ENCODE measurements around the gene BNIP1. TPM values are rescaled to one million over a fixed set of nuclear protein-coding genes. Genes with fewer than 3 reads are reported as not detected.
"Not testable (repeated sequence)": the region's sequence is repeated elsewhere in the genome, so short reads cannot be mapped to it uniquely, and the experiment has no call there.

Gene BNIP1
- polyA plus RNA-seq, 3 donors, result 9.2 to 13.6 (median 9.8) TPM

GRCh38 chr5:173153842-173154241 lies 9.5 kb downstream of the BNIP1 start:
- Histone ChIP-seq H2AFZ (ENCODE audit: insufficient read depth, low read depth, low read length, poor library complexity, severe bottlenecking) (no peak overlapping the region), H3K36me3 (replicated peaks in 1 of 2; ENCODE audit: control insufficient read depth in 1 of 2, insufficient read depth in 2 of 2, low read length in 2 of 2) (peaks cover 57 to 92% of the 10 kb centered on the region in 2 donors), H3K79me2 (ENCODE audit: insufficient read depth, low read length) (no peaks in the 10 kb centered on the region), H3K27me3 (ENCODE audit: control insufficient read depth in 2 of 2, insufficient read depth in 2 of 2, low read length in 2 of 2) (no peaks in the 10 kb centered on the region), H3K9me3 (replicated peaks in 1 of 2; ENCODE audit: control insufficient read depth in 1 of 2, insufficient read depth in 1 of 2, low read length in 2 of 2) (no peaks in the 10 kb centered on the region), H3K4me2 (replicated peaks; ENCODE audit: extremely low read depth, low read length, poor library complexity, severe bottlenecking) (no peak overlapping the region), H3K27ac (ENCODE audit: low read depth in 1 of 2, low read length in 2 of 2) (no peak overlapping the region), H4K20me1 (ENCODE audit: insufficient read depth, low read length) (no peaks in the 10 kb centered on the region), H3K4me1 (ENCODE audit: control insufficient read depth in 1 of 2, insufficient read depth in 2 of 2, low read length in 2 of 2) (no peaks in the 10 kb centered on the region), H3K4me3 (replicated peaks in 1 of 3; ENCODE audit: low read depth in 2 of 3, low read length in 3 of 3) (no peak overlapping the region), H3K9ac (ENCODE audit: insufficient read depth, low read length, poor library complexity, severe bottlenecking) (no peak overlapping the region)
- peaks cover 66 to 90% of the 10 kb centered on the region in 2 donors for H3K36me3 Mint-ChIP-seq
- no peak for TF ChIP-seq CTCF (IDR thresholded peaks at IDR 0.05)
- H3K27me3 Mint-ChIP-seq (ENCODE audit: low read depth in 3 of 3), result peaks cover 0 to 3% (median 2%) of the 10 kb centered on the region in 3 donors
- peaks cover 0 to 4% (median 2%) of the 10 kb centered on the region in 7 donors for H3K9me3 Mint-ChIP-seq
- WGBS (ENCODE audit: insufficient coverage), result 100% methylated on average over 2 of the region's 7 CpGs
- no peak overlapping the region for H3K27ac Mint-ChIP-seq
- DNase-seq, result no peak
- H3K4me1 Mint-ChIP-seq, result no peaks in the 10 kb centered on the region
- intact Hi-C loops (cut with micrococcal nuclease), result no loop called here
- H3K4me3 Mint-ChIP-seq, result no peak overlapping the region

- H3K79me2 ChIP-seq (ENCODE audit: insufficient read depth, low read length); H2AFZ ChIP-seq (ENCODE audit: insufficient read depth, low read depth, low read length, poor library complexity, severe bottlenecking); DNase-seq; intact Hi-C loops (cut with micrococcal nuclease); H3K27me3 Mint-ChIP-seq (ENCODE audit: low read depth in 3 of 3); H3K4me1 Mint-ChIP-seq; H3K4me1 ChIP-seq (ENCODE audit: control insufficient read depth in 1 of 2, insufficient read depth in 2 of 2, low read length in 2 of 2); H3K27ac ChIP-seq (ENCODE audit: low read depth in 1 of 2, low read length in 2 of 2); H3K4me2 ChIP-seq (replicated peaks; ENCODE audit: extremely low read depth, low read length, poor library complexity, severe bottlenecking); H3K9ac ChIP-seq (ENCODE audit: insufficient read depth, low read length, poor library complexity, severe bottlenecking); H4K20me1 ChIP-seq (ENCODE audit: insufficient read depth, low read length); H3K9me3 ChIP-seq (replicated peaks in 1 of 2; ENCODE audit: control insufficient read depth in 1 of 2, insufficient read depth in 1 of 2, low read length in 2 of 2); H3K4me3 Mint-ChIP-seq; H3K4me3 ChIP-seq (replicated peaks in 1 of 3; ENCODE audit: low read depth in 2 of 3, low read length in 3 of 3); H3K9me3 Mint-ChIP-seq; H3K27me3 ChIP-seq (ENCODE audit: control insufficient read depth in 2 of 2, insufficient read depth in 2 of 2, low read length in 2 of 2): not testable (repeated sequence)
- peak overlapping the region in 1 of 7 donors; percentile 13 for H3K27ac Mint-ChIP-seq
- peaks cover 57 to 91% of the 10 kb centered on the region in 2 donors for H3K36me3 ChIP-seq (replicated peaks in 1 of 2; ENCODE audit: control insufficient read depth in 1 of 2, insufficient read depth in 2 of 2, low read length in 2 of 2)
- peaks cover 63 to 85% of the 10 kb centered on the region in 2 donors for H3K36me3 Mint-ChIP-seq
- 95% methylated on average over 3 of the region's 5 CpGs for WGBS (ENCODE audit: insufficient coverage)
Observed at GRCh38 chr5:173154619-173155018, 10.3 kb downstream of the BNIP1 start.

All from CD14-positive monocyte (primary cell).